ENCODE data around the gene SH3BP1. TPM values are rescaled to one million over a fixed set of nuclear protein-coding genes. Genes with fewer than 3 reads are reported as not detected.

The SH3BP1 gene
- polyA plus RNA-seq, 3 donors: 20.0 to 214 (median 20.0) TPM

GRCh38 chr22:37672920-37673455 lies 33.5 kb downstream of the SH3BP1 start:
- no peaks in the 10 kb centered on the region for H3K27me3 ChIP-seq (ENCODE audit: control insufficient read depth in 2 of 2, insufficient read depth in 2 of 2, low read length in 2 of 2)
- peaks cover under 1 to 2% of the 10 kb centered on the region in 2 donors for H3K36me3 ChIP-seq (replicated peaks in 1 of 2; ENCODE audit: control insufficient read depth in 1 of 2, insufficient read depth in 2 of 2, low read length in 2 of 2)
- peak overlapping the region in 1 of 3 experiments; percentile 38 for H3K4me3 ChIP-seq (replicated peaks in 1 of 3; ENCODE audit: low read depth in 2 of 3, low read length in 3 of 3)
- peaks cover 1 to 14% of the 10 kb centered on the region in 2 donors for H3K36me3 Mint-ChIP-seq
- H3K4me1 Mint-ChIP-seq: peaks cover 41% of the 10 kb centered on the region
- H3K4me1 ChIP-seq (ENCODE audit: control insufficient read depth in 1 of 2, insufficient read depth in 2 of 2, low read length in 2 of 2): peaks cover 57 to 62% of the 10 kb centered on the region in 2 donors
- peaks cover 0 to 4% (median 2%) of the 10 kb centered on the region in 3 donors for H3K27me3 Mint-ChIP-seq (ENCODE audit: low read depth in 3 of 3)
- H2AFZ ChIP-seq (ENCODE audit: insufficient read depth, low read depth, low read length, poor library complexity, severe bottlenecking): peak overlapping the region; percentile 59
- H3K9ac ChIP-seq (ENCODE audit: insufficient read depth, low read length, poor library complexity, severe bottlenecking): no peak overlapping the region
- intact Hi-C loops (cut with micrococcal nuclease): loop anchor here in 1 of 2 donors (10.0 kb wide), 2 partner anchors 72 to 172 kb away; partner anchors contain the start of genes ANKRD54 and EIF3L
- 9% methylated on average over 4 of the region's 11 CpGs for WGBS (ENCODE audit: insufficient coverage)
- peaks cover 47% of the 10 kb centered on the region for H3K79me2 ChIP-seq (ENCODE audit: insufficient read depth, low read length)
- H3K27ac ChIP-seq (ENCODE audit: low read depth in 1 of 2, low read length in 2 of 2): no peak overlapping the region
- TF ChIP-seq CTCF (IDR thresholded peaks at IDR 0.05): no peak
- no peak for DNase-seq
- no peaks in the 10 kb centered on the region for H3K9me3 ChIP-seq (replicated peaks in 1 of 2; ENCODE audit: control insufficient read depth in 1 of 2, insufficient read depth in 1 of 2, low read length in 2 of 2)
- no peaks in the 10 kb centered on the region for H3K9me3 Mint-ChIP-seq
- H3K27ac Mint-ChIP-seq: no peak overlapping the region
- H3K4me2 ChIP-seq (replicated peaks; ENCODE audit: extremely low read depth, low read length, poor library complexity, severe bottlenecking): peak overlapping the region; percentile 41
- peaks cover 24% of the 10 kb centered on the region for H4K20me1 ChIP-seq (ENCODE audit: insufficient read depth, low read length)
- H3K4me3 Mint-ChIP-seq: peak overlapping the region; percentile 20 to 30

- H3K27me3 Mint-ChIP-seq (ENCODE audit: low read depth in 3 of 3): peaks cover 0 to 4% (median 2%) of the 10 kb centered on the region in 3 donors
- Histone ChIP-seq H3K4me2 (replicated peaks; ENCODE audit: extremely low read depth, low read length, poor library complexity, severe bottlenecking) (no peak overlapping the region), H3K9ac (ENCODE audit: insufficient read depth, low read length, poor library complexity, severe bottlenecking) (peak overlapping the region; percentile 27), H3K9me3 (replicated peaks in 1 of 2; ENCODE audit: control insufficient read depth in 1 of 2, insufficient read depth in 1 of 2, low read length in 2 of 2) (no peaks in the 10 kb centered on the region), H3K4me1 (ENCODE audit: control insufficient read depth in 1 of 2, insufficient read depth in 2 of 2, low read length in 2 of 2) (peaks cover 62 to 67% of the 10 kb centered on the region in 2 donors), H2AFZ (ENCODE audit: insufficient read depth, low read depth, low read length, poor library complexity, severe bottlenecking) (peak overlapping the region; percentile 13), H4K20me1 (ENCODE audit: insufficient read depth, low read length) (peaks cover 34% of the 10 kb centered on the region), H3K27me3 (ENCODE audit: control insufficient read depth in 2 of 2, insufficient read depth in 2 of 2, low read length in 2 of 2) (no peaks in the 10 kb centered on the region), H3K27ac (ENCODE audit: low read depth in 1 of 2, low read length in 2 of 2) (peak overlapping the region; percentile 78 to 80), H3K36me3 (replicated peaks in 1 of 2; ENCODE audit: control insufficient read depth in 1 of 2, insufficient read depth in 2 of 2, low read length in 2 of 2) (peaks cover 6 to 12% of the 10 kb centered on the region in 2 donors), H3K79me2 (ENCODE audit: insufficient read depth, low read length) (peaks cover 55% of the 10 kb centered on the region), H3K4me3 (replicated peaks in 1 of 3; ENCODE audit: low read depth in 2 of 3, low read length in 3 of 3) (no peak overlapping the region)
- peak overlapping the region in 1 of 2 donors; percentile 57 for H3K4me3 Mint-ChIP-seq
- H3K4me1 Mint-ChIP-seq: peaks cover 46% of the 10 kb centered on the region
- peak overlapping the region; percentile 83 to 94 (median 90) for H3K27ac Mint-ChIP-seq
- H3K9me3 Mint-ChIP-seq: no peaks in the 10 kb centered on the region
- no peak for TF ChIP-seq CTCF (IDR thresholded peaks at IDR 0.05)
- H3K36me3 Mint-ChIP-seq: peaks cover 3 to 22% of the 10 kb centered on the region in 2 donors
- DNase-seq: no peak
- WGBS (ENCODE audit: insufficient coverage): 100% methylated on average over 1 of the region's 12 CpGs
- intact Hi-C loops (cut with micrococcal nuclease): loop anchor here in 1 of 2 donors (10.0 kb wide), 2 partner anchors 71 to 171 kb away; partner anchors contain the start of genes ANKRD54 and EIF3L
These were observed 34.8 kb downstream of the SH3BP1 start for GRCh38 chr22:37674248-37674647.

Measured in CD14-positive monocyte (primary cell).